ENCODE results near the gene ZG16B. TPM values are rescaled to one million over a fixed set of nuclear protein-coding genes. Genes with fewer than 3 reads are reported as not detected.

The ZG16B gene
- total RNA-seq, 2 donors from 2014 or later: 34.1 to 62.1 TPM

DNA sequence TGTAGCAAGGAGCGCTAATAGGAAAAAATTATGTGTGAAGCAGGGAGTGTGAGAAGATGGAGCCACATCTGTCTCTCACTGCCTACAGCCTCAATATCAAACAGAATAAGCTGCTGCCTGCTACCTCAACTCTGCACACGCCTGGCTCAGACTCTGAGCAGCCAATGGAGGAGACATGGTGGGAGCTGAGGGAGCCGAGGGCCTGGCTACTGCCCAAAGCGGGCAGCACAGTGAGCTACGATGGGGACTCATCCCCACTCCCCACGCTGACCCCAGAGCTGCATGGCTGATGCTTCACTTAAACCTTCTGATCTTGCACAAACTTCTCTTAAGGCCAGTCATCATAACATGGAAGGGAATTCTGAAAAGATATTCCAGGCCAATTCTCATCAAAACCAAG is 41.8 kb downstream of the ZG16B start:
- no peak overlapping the region for H3K27ac ChIP-seq
- H3K4me1 ChIP-seq: no peaks in the 10 kb centered on the region
- TF ChIP-seq, protein P1, sequence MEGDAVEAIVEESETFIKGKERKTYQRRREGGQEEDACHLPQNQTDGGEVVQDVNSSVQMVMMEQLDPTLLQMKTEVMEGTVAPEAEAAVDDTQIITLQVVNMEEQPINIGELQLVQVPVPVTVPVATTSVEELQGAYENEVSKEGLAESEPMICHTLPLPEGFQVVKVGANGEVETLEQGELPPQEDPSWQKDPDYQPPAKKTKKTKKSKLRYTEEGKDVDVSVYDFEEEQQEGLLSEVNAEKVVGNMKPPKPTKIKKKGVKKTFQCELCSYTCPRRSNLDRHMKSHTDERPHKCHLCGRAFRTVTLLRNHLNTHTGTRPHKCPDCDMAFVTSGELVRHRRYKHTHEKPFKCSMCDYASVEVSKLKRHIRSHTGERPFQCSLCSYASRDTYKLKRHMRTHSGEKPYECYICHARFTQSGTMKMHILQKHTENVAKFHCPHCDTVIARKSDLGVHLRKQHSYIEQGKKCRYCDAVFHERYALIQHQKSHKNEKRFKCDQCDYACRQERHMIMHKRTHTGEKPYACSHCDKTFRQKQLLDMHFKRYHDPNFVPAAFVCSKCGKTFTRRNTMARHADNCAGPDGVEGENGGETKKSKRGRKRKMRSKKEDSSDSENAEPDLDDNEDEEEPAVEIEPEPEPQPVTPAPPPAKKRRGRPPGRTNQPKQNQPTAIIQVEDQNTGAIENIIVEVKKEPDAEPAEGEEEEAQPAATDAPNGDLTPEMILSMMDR (IDR thresholded peaks at IDR 0.05): no peak
- no peak for DNase-seq
- no peak overlapping the region for H3K9ac ChIP-seq (ENCODE audit: low read depth in 2 of 2, low read length in 2 of 2)
- no peak overlapping the region for H3K4me3 ChIP-seq
- no peaks in the 10 kb centered on the region for H3K9me3 ChIP-seq
- no peaks in the 10 kb centered on the region for H3K36me3 ChIP-seq
- intact Hi-C loops (cut with DNase I): no loop called here
- H3K27me3 ChIP-seq: no peaks in the 10 kb centered on the region

DNA sequence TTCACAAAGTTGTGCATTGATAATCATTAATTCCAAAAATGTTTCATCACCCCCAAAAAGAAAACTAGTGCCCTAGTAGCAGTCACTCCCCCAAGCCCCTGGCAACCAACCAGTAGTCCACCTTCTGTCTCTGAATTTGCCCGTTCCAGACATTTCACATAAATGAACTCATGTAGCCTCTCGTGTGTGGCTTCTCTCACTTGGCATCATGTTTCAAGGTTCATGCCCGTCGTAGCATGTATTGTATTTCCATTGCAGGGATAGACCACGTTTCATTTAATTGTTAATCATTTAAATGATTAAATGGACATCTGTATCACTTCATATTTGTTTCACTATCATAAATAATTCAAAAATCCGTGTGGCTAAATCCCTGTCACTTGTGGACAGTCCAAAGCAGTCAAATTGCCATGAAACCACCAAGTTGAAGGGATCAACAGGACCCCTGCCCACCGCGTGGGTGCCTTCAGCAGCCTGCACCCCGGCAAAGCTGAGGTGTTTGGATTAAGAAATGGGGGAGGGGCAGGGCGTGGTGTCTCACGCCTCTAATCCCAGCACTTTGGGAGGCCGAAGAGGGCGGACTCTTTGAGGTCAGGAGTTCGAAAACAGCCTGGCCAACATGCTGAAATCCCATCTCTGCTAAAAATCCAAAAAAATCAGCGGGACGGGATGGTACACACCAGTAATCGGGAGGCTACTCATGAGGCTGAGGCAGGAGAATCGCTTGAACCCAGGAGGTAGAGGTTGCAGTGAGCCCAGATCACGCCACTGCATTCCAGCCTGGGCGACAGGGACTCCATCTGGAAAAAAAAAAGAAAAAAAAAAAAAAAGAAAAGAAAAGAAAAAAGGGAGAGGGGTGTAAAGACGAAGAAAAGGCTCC is 44.2 kb downstream of the ZG16B start:
- Histone ChIP-seq H3K9me3 (no peaks in the 10 kb centered on the region), H3K27ac (no peak overlapping the region), H3K36me3 (no peaks in the 10 kb centered on the region), H3K4me1 (no peaks in the 10 kb centered on the region), H3K27me3 (no peaks in the 10 kb centered on the region), H3K9ac (ENCODE audit: low read depth in 2 of 2, low read length in 2 of 2) (peak overlapping the region in 1 of 2 donors; percentile 46), H3K4me3 (no peak overlapping the region)
- TF ChIP-seq, protein P1 (IDR thresholded peaks at IDR 0.05): no peak
- DNase-seq: no peak
- intact Hi-C loops (cut with DNase I): no loop called here

DNA sequence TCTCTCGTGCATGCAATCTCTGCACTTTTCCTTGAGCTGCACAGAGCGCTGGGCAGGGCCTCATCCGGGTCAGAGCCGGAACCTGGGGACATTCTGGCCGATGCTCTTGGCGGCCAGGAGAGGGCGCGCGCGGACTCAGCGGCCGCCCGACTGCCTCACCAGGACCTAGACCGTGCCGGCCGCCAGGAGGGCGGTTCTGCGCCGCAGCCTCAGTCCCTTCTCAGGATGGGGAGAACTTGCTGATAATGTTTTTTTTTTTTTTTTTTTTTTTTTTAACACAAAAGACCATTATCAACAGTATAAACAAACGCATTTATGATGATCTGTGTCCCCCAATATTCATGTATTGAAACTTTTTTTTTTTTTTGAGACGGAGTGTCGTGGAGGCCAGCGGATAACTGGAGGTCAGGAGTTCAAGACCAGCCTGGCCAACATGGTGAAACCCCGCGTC is 44.8 kb downstream of the ZG16B start:
- intact Hi-C loops (cut with DNase I): loop anchor here (5.0 kb wide), 1 partner anchor 37 kb away; the partner anchor contains the start of gene FLYWCH1
- Histone ChIP-seq H3K4me1 (no peaks in the 10 kb centered on the region), H3K9ac (ENCODE audit: low read depth in 2 of 2, low read length in 2 of 2) (no peak overlapping the region), H3K36me3 (no peaks in the 10 kb centered on the region), H3K27ac (no peak overlapping the region), H3K27me3 (no peaks in the 10 kb centered on the region), H3K9me3 (no peaks in the 10 kb centered on the region), H3K4me3 (no peak overlapping the region)
- DNase-seq: peak; percentile 79
- TF ChIP-seq, protein P1 (IDR thresholded peaks at IDR 0.05): peak; percentile 96

DNA sequence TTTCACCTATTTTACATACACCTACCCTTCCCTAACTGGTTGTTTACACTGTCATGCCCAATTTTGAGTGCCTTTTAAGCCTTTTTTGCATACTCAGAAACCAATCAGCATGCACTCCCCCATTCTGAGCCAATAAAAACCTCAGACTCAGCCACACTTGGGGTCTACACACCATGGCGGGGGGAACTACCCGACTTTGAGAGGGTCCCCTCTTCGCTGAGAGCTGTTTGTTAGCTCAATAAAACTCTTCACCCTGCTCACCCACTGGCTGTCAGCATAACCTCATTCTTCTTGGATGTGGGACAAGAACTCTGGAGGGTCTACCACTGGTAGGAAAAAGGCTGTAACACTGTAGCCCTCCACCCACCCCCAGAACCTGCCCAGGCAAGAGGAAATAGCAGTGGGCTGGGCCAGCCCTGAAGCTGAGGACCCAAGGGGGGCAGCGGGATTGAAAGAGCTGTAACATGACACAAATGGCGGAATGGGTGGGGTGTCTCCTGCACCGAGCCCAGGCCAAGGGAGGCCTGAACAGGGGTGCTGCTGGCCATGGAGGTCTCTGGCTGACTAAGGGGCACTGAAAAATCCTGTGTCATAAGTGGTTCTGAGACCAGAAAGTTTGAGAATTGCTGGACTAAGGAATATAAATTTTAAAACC is 49.9 kb downstream of the ZG16B start:
- DNase-seq: no peak
- no peaks in the 10 kb centered on the region for H3K36me3 ChIP-seq
- intact Hi-C loops (cut with DNase I): loop anchor here (5.0 kb wide), 1 partner anchor 32 kb away; the partner anchor contains the start of gene FLYWCH1
- no peaks in the 10 kb centered on the region for H3K27me3 ChIP-seq
- H3K9ac ChIP-seq (ENCODE audit: low read depth in 2 of 2, low read length in 2 of 2): no peak overlapping the region
- TF ChIP-seq, protein P1 (IDR thresholded peaks at IDR 0.05): no peak
- H3K9me3 ChIP-seq: no peaks in the 10 kb centered on the region
- H3K4me1 ChIP-seq: peaks cover 5% of the 10 kb centered on the region
- H3K27ac ChIP-seq: no peak overlapping the region
- H3K4me3 ChIP-seq: no peak overlapping the region

Other genes with a start within 250 kb of the ZG16B start
- 10 to 100 TPM; 45.2 to 88.3 TPM for gene KCTD5, start 147.8 kb upstream of the ZG16B start, total RNA-seq
- gene PRSS27, start 110.1 kb upstream of the ZG16B start, total RNA-seq: under 1 TPM; 0.15 to 0.56 TPM
- gene SRRM2, start 77.7 kb upstream of the ZG16B start, total RNA-seq: 100 to 1,000 TPM; 377 to 539 TPM
- gene ELOB, start 53.0 kb upstream of the ZG16B start, total RNA-seq: 100 to 1,000 TPM; 230 to 333 TPM
- not detected for gene PRSS33, start 42.7 kb upstream of the ZG16B start, total RNA-seq
- gene PRSS41, start 31.8 kb upstream of the ZG16B start, total RNA-seq: not detected
- gene PRSS21, start 13.1 kb upstream of the ZG16B start, total RNA-seq: 1 to 10 TPM; 1.1 to 2.6 TPM
- 1 to 10 TPM; 6.1 to 6.7 TPM for gene PRSS22, start 27.9 kb downstream of the ZG16B start, total RNA-seq
- 10 to 100 TPM; 16.2 to 24.8 TPM for gene FLYWCH2, start 52.9 kb downstream of the ZG16B start, total RNA-seq
- 10 to 100 TPM; 18.5 to 28.4 TPM for gene FLYWCH1, start 81.6 kb downstream of the ZG16B start, total RNA-seq
- 1 to 10 TPM; 1.4 to 1.5 TPM for gene KREMEN2, start 134.0 kb downstream of the ZG16B start, total RNA-seq
- gene PAQR4, start 139.0 kb downstream of the ZG16B start, total RNA-seq: 10 to 100 TPM; 14.0 to 42.3 TPM
- gene PKMYT1, start 150.1 kb downstream of the ZG16B start, total RNA-seq: 10 to 100 TPM in 1 of 2 donors, 1 to 10 TPM in 1; 9.5 to 76.6 TPM
- under 1 TPM; 0.35 to 0.67 TPM for gene CLDN9, start 182.6 kb downstream of the ZG16B start, total RNA-seq
- 1 to 10 TPM in 1 of 2 donors, not detected in 1; 1.2 TPM for gene CLDN6, start 187.9 kb downstream of the ZG16B start, total RNA-seq
- gene TNFRSF12A, start 190.1 kb downstream of the ZG16B start, total RNA-seq: 10 to 100 TPM; 11.6 to 27.3 TPM
- gene HCFC1R1, start 193.6 kb downstream of the ZG16B start, total RNA-seq: 10 to 100 TPM; 28.7 to 30.0 TPM
- gene THOC6, start 193.7 kb downstream of the ZG16B start, total RNA-seq: 10 to 100 TPM; 27.4 to 45.8 TPM
- 10 to 100 TPM; 56.6 to 83.9 TPM for gene BICDL2, start 206.6 kb downstream of the ZG16B start, total RNA-seq
- gene MMP25, start 216.3 kb downstream of the ZG16B start, total RNA-seq: under 1 TPM; 0.44 to 0.88 TPM
- 100 to 1,000 TPM; 256 to 329 TPM for gene IL32, start 235.3 kb downstream of the ZG16B start, total RNA-seq

Measured in colonic mucosa (tissue), 4 donors.